HEK293 (cell line): ENCODE results near the gene CASP6.

ENCODE experiments used
- CTCF ChIA-PET: fragments of 350-600 bp; formaldehyde crosslinking; extraction: SDS; loops from one replicate; lab custom pipeline; 2021; ENCODE audit warnings: antibody characterized with exemption; lab: Yijun Ruan, JAX
- POLR2A ChIA-PET: fragments of 300-600 bp; formaldehyde crosslinking; extraction: SDS; loops from one replicate; lab custom pipeline; 2020; ENCODE audit warnings: antibody characterized with exemption, inconsistent platforms; lab: Yijun Ruan, JAX
- H3K27ac ChIP-seq: fragments of 200-500 bp; sonication (Bioruptor generic); 2 replicates; pipeline ENCODE4 v1.5.1; 2014; ENCODE audit warnings: low read depth, low read length, control low read depth, inconsistent platforms; ENCODE audit errors: extremely low read depth
- H3K36me3 ChIP-seq, 2 experiments: fragments of 200-500 bp in 1 of 2; sonication (Bioruptor generic) in 1 of 2; 1 replicate in 1 of 2; 2 replicates in 1 of 2; pipeline ENCODE4 v1.5.1; 2014 to 2017; ENCODE audit warnings: inconsistent platforms in 2 of 2, low read length in 2 of 2; ENCODE audit not compliant: control insufficient read depth in 2 of 2, insufficient read depth in 1 of 2
- H3K4me1 ChIP-seq: fragments of 200-500 bp; sonication (Bioruptor generic); 2 replicates; pipeline ENCODE4 v1.5.1; 2014; ENCODE audit warnings: mild to moderate bottlenecking, low read length, inconsistent platforms; ENCODE audit not compliant: control insufficient read depth, insufficient read depth
- H3K4me3 ChIP-seq: 2 replicates; pipeline ENCODE4 v1.5.1; 2011; ENCODE audit warnings: low read depth, mild to moderate bottlenecking, control low read depth, low read length, moderate library complexity
- H3K9me3 ChIP-seq: fragments of 200-500 bp; sonication (Bioruptor generic); 2 replicates; pipeline ENCODE4 v1.5.1; 2014; ENCODE audit warnings: low read depth, low read length, inconsistent platforms; ENCODE audit not compliant: control insufficient read depth, insufficient read depth
- ATF2 ChIP-seq: fragments of 450-650 bp; formaldehyde crosslinking; IDR thresholded peaks from 2 replicates; pipeline ENCODE4 v1.5.1; 2016; ENCODE audit warnings: missing biosample characterization, missing genetic modification characterization, low read depth
- KLF1 ChIP-seq: fragments of 450-650 bp; formaldehyde crosslinking; IDR thresholded peaks from 2 replicates; pipeline ENCODE4 v1.5.1; 2016; ENCODE audit warnings: missing biosample characterization, missing genetic modification characterization
- PATZ1 ChIP-seq: fragments of 450-650 bp; formaldehyde crosslinking; IDR thresholded peaks from 2 replicates; pipeline ENCODE4 v1.5.1; 2016; ENCODE audit warnings: missing biosample characterization, missing genetic modification characterization
- PRDM1 ChIP-seq: fragments of 450-650 bp; formaldehyde crosslinking; IDR thresholded peaks from 2 replicates; pipeline ENCODE4; 2016; ENCODE audit warnings: missing biosample characterization, missing genetic modification characterization
- PRDM6 ChIP-seq: fragments of 450-650 bp; formaldehyde crosslinking; IDR thresholded peaks from 2 replicates; pipeline ENCODE4 v1.5.1; 2017; ENCODE audit warnings: missing biosample characterization, missing genetic modification characterization
- REST ChIP-seq: fragments of 450-650 bp; formaldehyde crosslinking; IDR thresholded peaks from 2 replicates; pipeline ENCODE4 v1.5.1; 2016; ENCODE audit warnings: missing biosample characterization, missing genetic modification characterization
- TCF7L2 ChIP-seq: IDR thresholded peaks from 2 replicates; pipeline ENCODE4 v1.6.1; 2011; ENCODE audit warnings: low read depth, mild to moderate bottlenecking, inconsistent platforms, low read length, moderate library complexity, borderline replicate concordance
- TSHZ1 ChIP-seq: fragments of 450-650 bp; formaldehyde crosslinking; IDR thresholded peaks from 2 replicates; pipeline ENCODE4 v1.5.1; 2016; ENCODE audit warnings: missing biosample characterization, missing genetic modification characterization, borderline replicate concordance
- ZNF157 ChIP-seq: fragments of 450-650 bp; formaldehyde crosslinking; IDR thresholded peaks from 2 replicates; pipeline ENCODE4 v1.5.1; 2016; ENCODE audit warnings: missing biosample characterization, missing genetic modification characterization
- ZNF2 ChIP-seq: fragments of 450-650 bp; formaldehyde crosslinking; IDR thresholded peaks from 2 replicates; pipeline ENCODE4 v1.5.1; 2016; ENCODE audit warnings: missing biosample characterization, missing genetic modification characterization
- ZNF266 ChIP-seq: fragments of 450-650 bp; formaldehyde crosslinking; IDR thresholded peaks from 2 replicates; pipeline ENCODE4 v1.5.1; 2016; ENCODE audit warnings: missing biosample characterization, missing genetic modification characterization, low read depth
- ZNF394 ChIP-seq: fragments of 450-650 bp; formaldehyde crosslinking; IDR thresholded peaks from 2 replicates; pipeline ENCODE4 v1.5.1; 2016; ENCODE audit warnings: missing biosample characterization, missing genetic modification characterization, mild to moderate bottlenecking, moderate library complexity, borderline replicate concordance
- ZNF48 ChIP-seq: fragments of 450-650 bp; formaldehyde crosslinking; IDR thresholded peaks from 2 replicates; pipeline ENCODE4 v1.5.1; 2016; ENCODE audit warnings: missing biosample characterization, missing genetic modification characterization
- ZNF549 ChIP-seq: fragments of 450-650 bp; IDR thresholded peaks from 2 replicates; pipeline ENCODE4 v1.5.1; 2018; ENCODE audit warnings: missing biosample characterization, missing genetic modification characterization, mild to moderate bottlenecking, inconsistent platforms, moderate library complexity
- ZNF707 ChIP-seq: fragments of 450-650 bp; formaldehyde crosslinking; IDR thresholded peaks from 2 replicates; pipeline ENCODE4 v1.5.1; 2016; ENCODE audit warnings: missing biosample characterization, missing genetic modification characterization
- ZNF776 ChIP-seq: fragments of 450-650 bp; formaldehyde crosslinking; IDR thresholded peaks from 2 replicates; pipeline ENCODE4 v1.5.0; 2017; ENCODE audit warnings: missing biosample characterization, missing genetic modification characterization, borderline replicate concordance

Gene CASP6

GRCh38 chr4:109750652-109751244, 47.5 kb upstream of the CASP6 start (continued):
- TF ChIP-seq ZNF707 (tag by site-specific recombination) (no peak), TSHZ1 (tag by site-specific recombination) (no peak), ZNF549 (no peak), ZNF776 (no peak)
- TF ChIP-seq, all 188 proteins: peak for 0

DNA sequence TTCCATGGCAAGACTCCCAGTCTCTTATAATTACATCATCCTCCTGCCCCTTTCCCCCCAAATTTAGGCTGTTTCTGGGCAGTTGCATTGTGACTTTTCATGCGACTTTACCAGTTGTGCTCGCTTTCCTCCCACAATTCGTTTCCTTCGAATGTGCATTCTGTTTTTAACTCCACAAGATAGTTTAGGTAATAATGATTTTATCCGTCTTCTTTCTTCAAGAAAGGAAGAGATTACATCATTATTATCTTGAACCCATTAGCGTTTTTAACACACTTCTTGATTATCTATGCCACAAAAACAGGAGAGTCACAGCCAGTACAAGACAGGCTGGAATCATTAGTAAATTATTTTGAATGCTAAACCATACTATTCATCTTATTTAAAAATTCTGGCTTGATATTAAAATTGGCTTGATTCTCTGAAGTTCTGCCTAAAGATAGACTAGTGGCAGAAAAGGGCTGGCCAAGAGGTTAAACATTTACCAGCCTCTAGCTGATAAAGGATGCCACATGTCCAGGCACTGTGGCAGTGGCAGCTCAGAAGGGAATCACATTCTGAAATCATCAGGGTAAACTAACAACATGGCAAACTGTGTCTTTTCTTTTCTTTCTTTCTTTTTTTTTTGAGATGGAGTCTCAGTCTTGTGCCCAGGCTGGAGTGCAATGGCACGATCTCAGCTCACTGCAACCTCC, 46.3 kb upstream of the CASP6 start:
- no peaks in the 10 kb centered on the region for H3K4me1 ChIP-seq
- TF ChIP-seq REST (tag by site-specific recombination) (no peak), ZNF266 (tag by site-specific recombination) (no peak), ATF2 (tag by site-specific recombination) (peak; percentile 58; the same call in 1 of the 2 replicates), ZNF48 (no peak), PATZ1 (tag by site-specific recombination) (no peak)
- TF ChIP-seq, all 188 proteins: peak for 1
- no peak overlapping the region for H3K4me3 ChIP-seq
- no peaks in the 10 kb centered on the region for H3K36me3 ChIP-seq
- no peak overlapping the region for H3K27ac ChIP-seq
- ChIA-PET CTCF (no interaction called here), POLR2A (no interaction called here)
- H3K9me3 ChIP-seq = no peaks in the 10 kb centered on the region

GRCh38 chr4:109748114-109748513, 44.9 kb upstream of the CASP6 start:
- Histone ChIP-seq H3K27ac (no peak overlapping the region), H3K9me3 (no peaks in the 10 kb centered on the region)
- TF ChIP-seq PRDM6 (tag by site-specific recombination) (no peak), ZNF157 (no peak), ZNF394 (tag by site-specific recombination) (no peak), TCF7L2 (no peak), KLF1 (tag by site-specific recombination) (no peak), PRDM1 (no peak), ZNF2 (no peak)
- TF ChIP-seq, all 188 proteins: peak for 0
- Histone ChIP-seq H3K4me1 (no peaks in the 10 kb centered on the region), H3K36me3 (no peaks in the 10 kb centered on the region), H3K4me3 (no peak overlapping the region)
- POLR2A ChIA-PET = no interaction called here
- CTCF ChIA-PET = interaction anchor here (0.7 kb wide), 1 partner anchor 278 kb away, joined by 3 read pairs; no protein-coding TSS in a partner anchor
